ENCODE results near the gene GTF3C2.

Gene GTF3C2

GRCh38 chr2:27278010-27278409 is 78.6 kb downstream of the GTF3C2 start:
- Histone ChIP-seq H4K20me1 (ENCODE audit: insufficient read depth) (no peaks in the 10 kb centered on the region), H3K36me3 (ENCODE audit: insufficient read depth) (no peaks in the 10 kb centered on the region), H3K27me3 (ENCODE audit: insufficient read depth, low read depth) (no peaks in the 10 kb centered on the region; the same call in 1 of the 2 replicates), H2AFZ (ENCODE audit: low read depth) (no peak overlapping the region), H3K4me1 (ENCODE audit: low read depth, poor library complexity, severe bottlenecking) (peaks cover 7% of the 10 kb centered on the region), H3K27ac (no peak overlapping the region), H3K79me2 (ENCODE audit: insufficient read depth, low read depth) (no peaks in the 10 kb centered on the region), H3K9ac (no peak overlapping the region), H3K4me2 (no peak overlapping the region), H3K4me3 (IDR thresholded peaks at IDR 0.05; ENCODE audit: insufficient read depth, low read depth, low read length) (no peak overlapping the region)
- TF ChIP-seq, protein P1, sequence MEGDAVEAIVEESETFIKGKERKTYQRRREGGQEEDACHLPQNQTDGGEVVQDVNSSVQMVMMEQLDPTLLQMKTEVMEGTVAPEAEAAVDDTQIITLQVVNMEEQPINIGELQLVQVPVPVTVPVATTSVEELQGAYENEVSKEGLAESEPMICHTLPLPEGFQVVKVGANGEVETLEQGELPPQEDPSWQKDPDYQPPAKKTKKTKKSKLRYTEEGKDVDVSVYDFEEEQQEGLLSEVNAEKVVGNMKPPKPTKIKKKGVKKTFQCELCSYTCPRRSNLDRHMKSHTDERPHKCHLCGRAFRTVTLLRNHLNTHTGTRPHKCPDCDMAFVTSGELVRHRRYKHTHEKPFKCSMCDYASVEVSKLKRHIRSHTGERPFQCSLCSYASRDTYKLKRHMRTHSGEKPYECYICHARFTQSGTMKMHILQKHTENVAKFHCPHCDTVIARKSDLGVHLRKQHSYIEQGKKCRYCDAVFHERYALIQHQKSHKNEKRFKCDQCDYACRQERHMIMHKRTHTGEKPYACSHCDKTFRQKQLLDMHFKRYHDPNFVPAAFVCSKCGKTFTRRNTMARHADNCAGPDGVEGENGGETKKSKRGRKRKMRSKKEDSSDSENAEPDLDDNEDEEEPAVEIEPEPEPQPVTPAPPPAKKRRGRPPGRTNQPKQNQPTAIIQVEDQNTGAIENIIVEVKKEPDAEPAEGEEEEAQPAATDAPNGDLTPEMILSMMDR (conservative IDR thresholded peaks at IDR 0.05; ENCODE audit: low read depth, low read length) = no peak
